Stimulated activated CD4-positive, alpha-beta T cell treated with anti-CD3 and anti-CD28 coated beads, Interleukin-4, amount 100 ng/mL, for 48 hours (primary cell): ENCODE measurements around the gene GRK5.

Experiments
- DNase-seq, 2 donors: peaks; one replicate each; pipeline ENCODE4 v3.0.0-alpha.2; 2020; ENCODE audit warnings: low read depth in 2 of 2

GRK5 gene

DNA sequence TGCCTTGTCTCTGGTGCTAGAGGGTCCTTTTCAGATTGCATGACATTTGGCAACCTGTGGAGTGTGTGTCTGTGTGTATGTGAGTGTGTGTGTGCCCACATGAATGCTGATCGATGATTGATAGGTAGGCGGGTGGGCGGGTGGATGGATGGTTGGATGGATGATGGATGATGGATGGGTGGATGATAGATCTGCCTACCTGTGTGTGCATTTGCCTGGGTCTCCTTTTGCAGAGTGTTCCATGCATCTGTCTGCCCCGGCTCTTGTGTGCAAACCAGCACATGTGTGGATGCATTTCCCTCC, 235.3 kb downstream of the GRK5 start:
- no peak for DNase-seq

DNA sequence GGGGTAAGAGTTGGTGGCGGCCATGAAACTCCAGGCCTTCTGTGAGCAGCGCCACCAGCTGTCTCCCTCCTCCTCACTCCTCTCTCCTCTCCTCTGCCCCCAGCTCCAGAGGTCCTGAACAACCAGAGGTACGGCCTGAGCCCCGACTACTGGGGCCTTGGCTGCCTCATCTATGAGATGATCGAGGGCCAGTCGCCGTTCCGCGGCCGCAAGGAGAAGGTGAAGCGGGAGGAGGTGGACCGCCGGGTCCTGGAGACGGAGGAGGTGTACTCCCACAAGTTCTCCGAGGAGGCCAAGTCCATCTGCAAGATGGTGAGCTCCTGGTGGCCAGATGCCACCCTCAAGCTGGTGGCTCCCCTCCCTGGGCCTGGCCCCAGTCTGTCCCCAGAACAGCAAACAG, 236.1 kb downstream of the GRK5 start:
- no peak for DNase-seq

DNA sequence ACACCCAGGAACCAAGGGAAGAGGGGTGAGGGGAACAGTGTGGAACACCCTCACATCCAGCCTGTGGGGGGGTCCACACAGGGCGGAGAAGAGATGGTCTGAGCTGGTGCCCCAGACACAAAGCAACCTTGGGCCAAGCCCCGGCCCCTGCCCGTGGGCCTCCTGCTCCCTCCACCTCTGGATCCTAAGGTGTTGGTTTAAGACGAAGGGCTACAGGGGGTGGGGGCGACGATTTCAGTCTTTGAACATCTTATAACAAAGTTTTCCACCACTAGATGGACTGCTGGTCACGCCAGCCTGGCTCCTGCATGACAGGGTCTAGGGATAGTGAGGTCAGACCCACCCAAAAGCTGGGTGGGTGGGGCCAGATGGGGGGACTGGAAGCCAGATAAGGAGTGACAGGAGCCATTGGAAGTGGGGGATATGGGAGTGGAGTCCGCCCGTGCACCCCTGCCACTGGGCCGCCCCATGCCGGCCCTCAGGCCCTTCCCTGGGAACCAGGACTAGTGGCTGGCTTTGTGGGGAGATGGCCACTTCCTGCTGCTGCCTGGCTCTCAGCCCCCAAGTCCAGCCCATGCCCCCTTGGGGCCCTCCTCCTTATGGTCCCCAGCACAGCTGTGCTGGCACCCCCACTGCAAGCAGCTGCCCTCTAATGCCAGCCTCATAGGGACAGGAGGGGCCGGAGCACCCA, 236.7 kb downstream of the GRK5 start:
- no peak for DNase-seq

DNA sequence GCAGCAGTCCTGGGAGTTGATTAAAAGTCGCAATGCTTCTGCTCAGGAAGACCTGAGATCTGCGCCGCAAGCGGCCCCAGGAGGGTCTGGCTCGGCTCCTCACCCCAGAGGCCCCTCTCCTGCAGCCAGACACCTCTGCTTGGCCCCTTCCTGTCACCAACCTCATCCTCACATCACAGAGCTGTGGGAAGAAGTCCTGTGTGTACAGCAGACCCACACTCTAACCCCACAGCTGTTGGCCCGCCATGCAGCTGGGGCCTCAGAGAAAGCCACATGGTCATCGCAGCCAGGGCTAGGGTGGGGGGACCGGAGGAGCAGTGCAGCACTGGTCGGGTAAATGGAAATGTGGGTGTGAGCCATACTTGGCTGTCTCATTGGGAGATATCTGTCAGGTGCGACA, 237.5 kb downstream of the GRK5 start:
- DNase-seq, result no peak

DNA sequence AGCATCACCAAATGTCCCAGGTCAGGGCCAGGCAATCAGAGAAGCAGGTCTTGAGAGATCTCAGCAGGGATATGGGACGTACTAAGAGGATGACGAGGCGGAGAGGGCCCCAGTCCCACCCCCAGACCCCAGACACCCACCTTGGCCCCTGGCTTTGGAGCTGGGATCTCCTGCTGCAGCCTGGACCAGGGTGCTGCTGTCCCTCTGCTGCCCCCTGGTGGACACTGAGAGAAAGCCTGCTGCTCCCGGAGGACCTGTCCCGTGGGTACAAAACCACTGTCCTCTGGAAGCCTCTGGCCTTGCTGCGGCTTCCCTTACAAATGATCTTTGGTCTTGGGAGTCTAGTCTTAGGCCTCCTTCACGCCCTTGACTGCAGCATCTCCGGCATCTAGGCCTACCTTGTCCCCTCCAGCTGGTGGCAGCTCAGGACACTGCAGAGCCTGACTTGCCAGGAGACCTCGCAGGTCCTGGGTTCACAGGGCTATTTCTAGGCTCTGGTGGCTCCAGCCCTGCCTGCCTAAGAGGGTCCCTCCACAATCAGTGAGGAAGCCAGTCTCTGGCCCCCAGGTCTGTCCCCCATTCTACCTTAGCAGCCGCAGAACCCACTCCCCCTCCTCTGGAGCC, 238.1 kb downstream of the GRK5 start:
- peak; percentile 80 to 88 for DNase-seq

DNA sequence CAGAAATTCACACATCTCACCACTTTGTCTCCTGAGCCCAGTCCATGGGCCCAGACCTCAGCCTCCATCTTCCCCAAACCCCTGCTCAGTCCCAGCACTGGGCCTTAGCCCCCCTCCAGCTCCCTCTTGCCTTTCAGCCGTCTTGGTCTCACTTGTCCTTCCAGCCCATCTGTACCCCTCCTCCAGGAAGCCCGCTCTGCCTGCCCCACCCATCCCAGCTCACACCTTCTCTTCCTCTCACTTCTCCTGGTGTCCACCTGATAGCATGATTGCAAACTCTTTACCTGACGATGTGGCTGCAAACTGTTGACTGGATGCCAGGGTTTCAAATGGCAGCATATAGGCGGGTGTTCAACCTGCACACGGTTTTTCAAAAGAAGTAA, 238.6 kb downstream of the GRK5 start:
- no peak for DNase-seq

DNA sequence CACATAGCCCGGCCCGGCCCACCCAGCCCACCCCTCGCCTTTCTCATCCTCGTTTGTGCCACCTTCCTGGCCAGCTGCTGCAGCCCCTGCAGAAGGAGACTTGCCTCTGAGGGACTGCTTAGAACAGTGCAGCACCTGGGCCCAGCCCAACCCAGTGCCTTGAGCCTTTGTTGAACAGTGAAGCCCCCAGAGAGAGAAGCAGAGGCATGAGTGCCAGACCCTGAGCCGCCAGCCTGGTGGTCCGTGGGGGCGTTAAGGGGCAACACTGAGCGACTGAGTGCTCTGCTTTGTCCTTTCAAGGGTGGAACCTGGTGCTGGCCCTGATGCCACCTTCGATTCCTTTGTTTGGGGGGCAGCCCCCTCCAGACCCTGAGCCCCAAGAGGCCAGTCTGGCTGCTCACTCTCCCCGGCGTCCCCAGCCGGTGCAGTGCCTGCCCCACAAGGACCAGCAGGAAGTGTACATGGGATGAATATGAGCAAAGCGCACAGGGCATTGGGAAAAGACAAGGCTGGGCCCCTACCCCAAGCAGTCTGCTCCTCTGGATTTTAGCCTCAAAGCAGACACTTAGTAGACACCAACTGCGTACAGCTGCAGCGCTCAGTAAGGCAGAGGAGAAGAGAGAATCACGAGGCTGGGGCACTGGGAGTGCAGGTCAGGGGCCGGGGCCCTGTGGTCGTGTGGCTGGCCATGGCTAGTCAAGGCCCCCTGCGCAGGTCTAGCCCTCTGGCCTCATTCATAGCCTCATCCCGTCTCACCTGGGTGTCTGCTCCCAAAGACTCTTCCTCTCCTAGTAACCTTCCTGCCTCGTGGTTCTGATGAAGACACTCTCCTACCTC, 239.3 kb downstream of the GRK5 start:
- no peak for DNase-seq

DNA sequence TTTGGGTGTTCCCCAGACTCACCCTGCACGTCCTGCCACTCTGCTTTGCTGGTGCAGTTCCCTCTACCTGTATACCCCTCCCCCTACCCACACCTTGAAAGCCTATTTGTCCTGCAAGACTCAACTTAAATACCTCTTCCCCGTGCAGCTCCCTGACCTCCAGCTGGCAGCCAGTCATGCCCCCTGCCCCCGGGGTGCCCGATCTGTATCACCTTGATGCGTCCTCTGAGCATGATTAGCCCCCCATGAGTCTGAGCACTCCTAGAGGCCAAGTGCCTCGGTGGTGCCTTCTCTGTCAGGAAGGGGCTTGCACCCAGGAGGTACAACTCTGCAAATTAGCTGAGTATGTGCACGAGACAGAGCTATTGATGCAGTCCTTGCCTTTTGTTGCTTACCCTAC, 240.1 kb downstream of the GRK5 start:
- no peak for DNase-seq

DNA sequence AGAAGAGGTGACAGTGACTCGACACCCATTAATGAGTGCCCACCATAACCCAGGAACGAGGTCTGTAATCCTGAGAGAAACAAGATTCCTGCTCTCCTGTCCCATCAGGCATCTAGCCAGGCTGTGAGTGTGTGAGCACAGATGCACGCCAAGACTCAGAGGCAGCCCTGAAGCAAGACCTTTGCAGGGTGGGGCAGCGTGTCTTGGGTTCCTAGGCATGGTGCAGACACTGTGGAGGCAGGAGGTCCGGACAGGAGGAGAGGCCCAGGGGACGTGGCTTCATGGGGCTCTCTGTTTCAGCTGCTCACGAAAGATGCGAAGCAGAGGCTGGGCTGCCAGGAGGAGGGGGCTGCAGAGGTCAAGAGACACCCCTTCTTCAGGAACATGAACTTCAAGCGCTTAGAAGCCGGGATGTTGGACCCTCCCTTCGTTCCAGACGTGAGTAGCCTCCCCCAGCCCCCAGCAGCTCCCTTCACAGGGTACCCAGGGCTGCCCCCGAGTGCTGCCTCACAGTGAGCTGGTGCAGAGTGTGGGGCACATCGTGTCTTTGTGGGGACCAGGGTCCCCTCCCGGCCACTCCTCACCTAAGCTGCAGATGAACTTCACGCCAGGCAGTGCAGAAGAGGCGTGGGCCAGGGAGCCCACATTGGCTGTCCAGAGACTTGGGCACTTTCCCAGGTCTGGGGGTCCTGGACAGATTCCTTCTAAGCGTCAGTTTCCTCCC, 240.6 kb downstream of the GRK5 start:
- no peak for DNase-seq

DNA sequence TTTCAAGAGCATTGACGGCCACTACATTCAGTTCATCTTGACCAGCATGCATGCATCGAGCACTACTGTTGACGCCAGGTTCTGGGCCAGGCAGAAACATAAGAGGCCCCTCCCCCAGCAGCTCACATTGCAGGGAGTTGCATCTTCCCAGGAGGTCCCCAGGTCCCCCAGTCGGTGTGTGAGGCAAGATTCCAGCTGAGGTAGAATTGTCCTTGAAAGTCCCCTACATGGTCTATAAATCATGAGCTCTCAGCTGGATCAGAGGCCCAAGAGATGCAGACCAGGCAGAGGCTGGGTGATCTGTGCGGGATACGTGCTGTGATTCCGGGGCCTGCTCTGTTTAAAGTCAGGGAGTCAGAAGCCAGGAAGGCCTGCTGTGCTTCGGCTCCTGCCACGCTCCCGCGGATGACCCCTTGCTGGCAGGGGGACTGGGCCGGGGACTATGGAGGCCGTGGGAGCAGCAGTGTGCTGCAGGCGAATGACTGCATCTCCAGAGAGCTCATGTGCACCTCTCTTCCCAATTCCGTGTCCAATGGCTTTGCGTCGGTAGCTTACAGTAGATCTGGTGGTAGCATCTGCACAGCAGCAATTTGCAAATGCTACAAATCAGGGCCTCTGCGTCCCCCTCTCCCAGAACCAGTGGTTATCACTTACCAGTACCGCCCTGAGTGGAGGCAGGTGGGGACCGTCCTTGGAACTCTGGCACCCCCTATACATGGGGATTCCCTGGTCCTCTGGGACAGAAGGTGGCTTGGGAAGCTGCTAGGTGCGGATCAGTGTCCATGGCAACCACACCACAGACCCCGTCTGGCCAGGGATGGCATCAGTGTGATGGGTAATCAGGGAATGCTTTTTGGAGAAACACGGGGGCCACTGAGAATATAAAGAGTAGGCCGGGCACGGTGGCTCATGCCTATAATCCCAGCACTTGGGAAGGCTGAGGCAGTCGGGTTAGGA, 241.5 kb downstream of the GRK5 start:
- DNase-seq, result no peak

DNA sequence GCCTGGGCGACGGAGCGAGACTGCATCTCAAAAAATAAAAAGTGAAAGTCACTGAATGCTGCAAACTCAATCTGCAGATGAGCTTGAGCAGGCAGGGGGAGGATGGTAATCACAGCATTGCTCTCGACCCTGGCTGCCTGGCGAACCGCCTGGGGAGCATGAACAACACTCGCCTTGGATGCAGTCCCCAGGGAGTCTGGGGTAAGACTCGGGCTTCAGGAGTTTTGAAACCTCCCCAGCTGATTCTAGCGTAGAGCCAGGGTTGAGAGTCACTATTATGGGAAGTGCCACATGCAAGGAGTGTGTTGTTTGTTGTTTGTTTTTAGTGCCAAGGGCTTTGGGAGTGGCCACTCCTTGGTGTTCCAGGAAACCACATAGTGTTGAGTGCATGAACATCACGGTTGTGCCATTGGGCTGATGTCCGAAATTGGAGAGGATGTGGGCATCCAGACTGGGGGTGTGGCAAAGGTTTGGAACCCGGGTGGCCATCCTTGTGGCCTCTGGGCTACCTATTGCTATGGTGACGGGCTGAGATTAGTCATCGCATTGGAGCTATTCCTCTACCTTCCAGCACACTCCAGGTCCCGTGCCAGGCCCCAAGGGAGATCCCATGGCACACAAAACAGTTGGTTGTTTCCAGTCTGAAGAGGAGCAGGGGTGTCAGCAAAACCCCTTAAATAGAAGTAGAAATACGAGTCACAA, 242.5 kb downstream of the GRK5 start:
- DNase-seq, result no peak

DNA sequence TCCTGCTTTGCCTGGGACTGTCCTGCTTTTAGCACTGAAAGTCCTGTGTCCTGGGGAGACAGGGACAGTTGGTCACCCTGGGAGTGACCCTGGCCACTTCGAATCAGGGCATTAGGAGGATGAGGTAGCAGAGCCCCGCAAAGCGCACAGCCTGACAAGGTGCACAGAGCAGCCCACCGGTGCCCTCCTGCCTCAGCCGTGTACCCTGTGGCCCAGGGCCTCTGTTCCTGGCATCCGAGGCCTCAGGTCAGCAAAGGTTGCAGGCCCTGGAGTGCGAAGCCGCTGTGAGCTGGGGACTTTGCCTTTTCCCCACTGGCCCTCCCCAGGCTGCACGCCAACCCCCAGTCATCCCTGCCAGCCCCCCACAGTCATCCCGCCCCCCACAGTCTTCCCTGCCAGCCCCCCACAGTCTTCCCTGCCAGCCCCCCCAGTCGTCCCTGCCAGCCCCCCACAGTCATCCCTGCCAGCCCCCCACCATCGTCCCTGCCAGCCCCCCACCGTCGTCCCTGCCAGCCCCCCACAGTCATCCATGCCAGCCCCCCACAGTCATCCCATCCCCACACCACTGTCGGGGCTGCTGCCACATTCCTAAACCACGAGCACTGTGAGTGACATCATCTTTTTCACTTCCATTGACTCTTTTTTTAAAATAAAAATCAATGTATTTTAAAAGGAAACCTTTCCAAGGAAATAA, 243.4 kb downstream of the GRK5 start:
- DNase-seq, result no peak

DNA sequence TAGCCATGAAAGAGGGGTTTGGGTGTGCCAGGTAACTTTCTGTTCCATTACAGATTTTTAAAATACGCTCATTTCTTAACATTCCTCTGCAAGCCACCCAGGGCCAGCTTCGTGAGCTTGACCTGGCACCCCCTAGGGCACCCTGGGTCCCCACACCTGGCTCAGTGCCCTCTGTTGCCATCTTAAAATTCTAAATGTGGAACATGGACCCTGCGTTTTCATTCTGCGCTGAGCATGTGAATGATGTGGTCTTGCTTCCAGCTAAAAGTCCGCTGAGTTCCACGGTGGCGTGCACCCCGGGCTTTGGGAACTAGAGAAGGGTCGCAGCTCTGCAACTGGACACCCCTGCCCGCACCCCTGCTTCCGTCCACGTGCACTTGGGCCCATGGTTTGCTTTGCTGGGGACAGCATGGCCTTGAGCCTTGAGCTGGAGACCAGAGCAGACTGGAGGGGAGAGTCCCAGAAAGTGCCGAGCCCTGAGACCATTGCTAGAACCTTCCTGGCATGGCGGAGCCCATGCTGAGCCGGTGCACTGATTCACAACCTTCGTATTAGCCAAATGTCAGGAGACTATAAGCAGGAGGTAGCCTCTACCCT, 244.0 kb downstream of the GRK5 start:
- no peak for DNase-seq

DNA sequence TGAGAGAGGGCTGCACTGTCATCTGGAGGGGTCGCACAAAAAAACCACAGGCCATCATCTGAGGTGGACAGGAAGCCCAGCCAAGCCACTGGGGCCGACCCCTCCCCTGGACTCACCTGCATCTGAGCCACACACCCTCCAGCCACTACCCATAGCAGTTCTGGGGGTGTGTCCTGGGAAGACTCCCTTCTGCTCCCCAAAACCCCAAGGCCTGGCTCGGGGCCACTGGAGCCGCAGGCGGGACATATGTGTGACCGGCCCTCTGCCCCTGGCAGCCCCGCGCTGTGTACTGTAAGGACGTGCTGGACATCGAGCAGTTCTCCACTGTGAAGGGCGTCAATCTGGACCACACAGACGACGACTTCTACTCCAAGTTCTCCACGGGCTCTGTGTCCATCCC, 245.0 kb downstream of the GRK5 start:
- DNase-seq, result no peak

DNA sequence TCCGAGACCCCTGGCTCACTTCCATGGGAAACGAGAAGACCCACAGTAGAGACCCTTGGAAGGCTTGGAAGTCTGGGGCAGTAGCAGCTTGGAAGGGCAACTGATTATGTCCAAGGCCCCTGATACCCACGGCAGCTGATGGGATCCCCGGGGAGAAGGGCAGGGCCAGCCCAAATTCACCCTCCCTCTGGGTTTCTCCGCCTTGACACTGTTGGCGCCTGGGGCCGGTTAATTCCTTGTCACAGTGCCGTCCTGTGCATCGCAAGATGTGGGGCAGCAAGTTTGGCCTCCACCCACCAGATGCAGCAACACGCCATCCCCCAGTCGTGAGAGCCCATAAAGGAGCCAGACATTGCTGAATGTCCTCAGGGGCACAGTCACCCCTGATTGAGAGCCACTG, 245.9 kb downstream of the GRK5 start:
- DNase-seq, result no peak

DNA sequence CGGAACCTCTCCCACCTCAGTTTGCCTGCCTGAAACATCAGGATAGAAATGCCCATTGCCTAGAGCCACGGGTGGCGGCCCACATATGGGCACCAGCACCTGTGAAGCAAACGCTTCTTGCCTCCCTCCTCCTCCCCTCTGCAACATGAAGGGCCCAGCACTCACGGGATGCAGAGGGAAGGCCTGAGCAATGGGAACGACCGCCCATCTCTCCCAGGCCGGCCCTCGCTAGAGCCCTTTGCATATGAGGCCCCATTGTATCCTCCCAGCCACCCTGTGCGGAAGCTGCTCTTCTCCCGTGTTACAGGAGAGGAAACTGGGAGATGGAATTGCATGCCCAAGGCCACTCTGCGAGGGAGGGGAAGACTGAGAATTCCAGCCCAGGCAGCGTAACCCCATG, 246.9 kb downstream of the GRK5 start:
- DNase-seq, result no peak

DNA sequence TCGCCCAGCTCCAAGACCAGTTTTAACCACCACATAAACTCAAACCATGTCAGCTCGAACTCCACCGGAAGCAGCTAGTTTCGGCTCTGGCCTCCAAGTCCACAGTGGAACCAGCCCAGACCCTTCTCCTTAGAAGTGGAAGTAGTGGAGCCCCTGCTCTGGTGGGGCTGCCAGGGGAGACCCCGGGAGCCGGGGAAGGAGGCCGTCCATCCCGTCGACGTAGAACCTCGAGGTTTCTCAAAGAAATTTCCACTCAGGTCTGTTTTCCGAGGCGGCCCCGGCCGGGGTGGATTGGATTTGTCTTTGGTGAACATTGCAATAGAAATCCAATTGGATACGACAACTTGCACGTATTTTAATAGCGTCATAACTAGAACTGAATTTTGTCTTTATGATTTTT, 247.6 kb downstream of the GRK5 start:
- no peak for DNase-seq

DNA sequence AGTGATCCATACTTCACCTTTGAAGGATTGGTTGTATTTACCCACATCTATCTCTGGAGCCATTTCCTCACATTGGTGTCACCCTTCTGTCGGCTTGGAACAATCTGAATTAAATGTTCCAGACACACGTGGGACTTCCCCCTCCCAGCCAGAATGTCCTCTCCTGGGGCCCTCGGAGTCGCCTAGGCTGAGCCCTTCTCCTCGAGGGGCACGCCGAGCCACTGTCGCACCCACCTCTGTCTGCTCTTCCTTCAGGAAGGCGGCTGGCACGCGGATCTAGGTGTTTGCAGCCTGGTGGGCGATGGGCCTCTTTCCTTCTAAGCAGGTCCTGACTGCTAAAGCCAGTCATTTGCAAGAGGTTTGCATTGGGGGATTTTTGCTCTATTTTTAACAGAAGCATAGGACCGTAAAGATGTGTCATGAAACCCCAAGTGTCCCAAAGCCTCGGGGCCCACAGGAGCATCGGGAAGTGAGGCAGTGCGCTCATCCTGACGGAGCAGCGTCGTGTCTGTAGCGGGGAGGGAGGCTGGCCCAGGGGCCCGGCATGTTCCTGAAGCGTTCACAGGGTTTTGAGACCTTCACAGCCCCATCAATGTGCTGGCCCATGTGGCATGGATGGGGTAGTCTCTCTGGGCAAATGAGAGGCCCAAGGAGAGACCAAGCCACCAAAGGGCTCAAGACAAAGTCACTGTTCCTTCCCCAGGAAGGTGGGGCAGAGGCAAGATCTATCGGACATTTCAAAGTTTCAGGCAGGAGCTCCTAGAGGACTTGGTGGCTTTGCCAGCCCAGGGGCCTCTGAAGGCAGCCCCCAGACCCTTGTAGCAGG, 248.5 kb downstream of the GRK5 start:
- DNase-seq, result no peak

DNA sequence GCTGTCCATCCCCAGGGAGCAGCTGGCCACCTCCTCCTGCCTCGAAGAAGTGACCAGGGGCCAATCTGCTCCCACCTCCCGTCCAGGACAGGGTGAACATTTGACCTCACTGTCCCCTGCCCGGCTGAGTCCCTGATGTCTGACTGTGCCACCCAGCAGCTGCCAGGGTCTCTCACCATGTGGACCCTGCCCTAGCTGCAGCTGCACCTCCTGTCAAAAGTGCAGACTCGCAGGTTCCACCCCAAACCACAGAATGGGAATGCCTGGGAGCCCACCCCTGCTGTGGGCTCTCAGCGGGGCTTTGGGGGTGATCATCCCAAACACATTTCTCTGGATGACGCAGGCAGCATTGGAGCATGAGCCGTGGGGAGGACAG, 249.1 kb downstream of the GRK5 start:
- no peak for DNase-seq
